HTERT RPE-1 (cell line): ENCODE measurements around the gene UXT.
"Not testable (repeated sequence)": the region's sequence is repeated elsewhere in the genome, so short reads cannot be mapped to it uniquely, and the experiment has no call there.

Experiments
- in situ Hi-C: fragments of 300-500 bp; cut with MboI; formaldehyde crosslinking; loops from 4 replicates; pipeline ENCODE4 v1.14.3; 2020; ENCODE audit warnings: low sequenced_read_pairs

The UXT gene

GRCh38 chrX:47618923-47619485 is 40.0 kb downstream of the UXT start:
- in situ Hi-C loops = no loop called here

GRCh38 chrX:47614618-47615017 is 44.4 kb downstream of the UXT start:
- in situ Hi-C loops = no loop called here

- in situ Hi-C loops = no loop called here
Measured at GRCh38 chrX:47613082-47613481, 45.9 kb downstream of the UXT start.

- in situ Hi-C loops = no loop called here
Measured at GRCh38 chrX:47612418-47612817, 46.6 kb downstream of the UXT start.

GRCh38 chrX:47611926-47612325 is 47.1 kb downstream of the UXT start:
- in situ Hi-C loops = no loop called here

GRCh38 chrX:47611489-47611888 is 47.5 kb downstream of the UXT start:
- in situ Hi-C loops = no loop called here

- in situ Hi-C loops = no loop called here
Measured at GRCh38 chrX:47610511-47610910, 48.5 kb downstream of the UXT start.

- in situ Hi-C loops = no loop called here
Measured at GRCh38 chrX:47608130-47608810, 50.7 kb downstream of the UXT start.

- in situ Hi-C loops = no loop called here
Measured at GRCh38 chrX:47607091-47607490, 51.9 kb downstream of the UXT start.

GRCh38 chrX:47605024-47605423 is 54.0 kb downstream of the UXT start:
- in situ Hi-C loops = no loop called here

GRCh38 chrX:47603125-47603524 is 55.9 kb downstream of the UXT start:
- in situ Hi-C loops = not testable (repeated sequence)
